HG03097 (cell line): ENCODE measurements around the gene SPG11.
"Not testable (repeated sequence)": the region's sequence is repeated elsewhere in the genome, so short reads cannot be mapped to it uniquely, and the experiment has no call there.

Experiments used
- ATAC-seq: cut with Tn5 transposase; IDR thresholded peaks from one replicate; pipeline ENCODE4 v1.9.1; 2021; ENCODE audit not compliant: unreplicated experiment, low FRiP score

The SPG11 gene, protein sequence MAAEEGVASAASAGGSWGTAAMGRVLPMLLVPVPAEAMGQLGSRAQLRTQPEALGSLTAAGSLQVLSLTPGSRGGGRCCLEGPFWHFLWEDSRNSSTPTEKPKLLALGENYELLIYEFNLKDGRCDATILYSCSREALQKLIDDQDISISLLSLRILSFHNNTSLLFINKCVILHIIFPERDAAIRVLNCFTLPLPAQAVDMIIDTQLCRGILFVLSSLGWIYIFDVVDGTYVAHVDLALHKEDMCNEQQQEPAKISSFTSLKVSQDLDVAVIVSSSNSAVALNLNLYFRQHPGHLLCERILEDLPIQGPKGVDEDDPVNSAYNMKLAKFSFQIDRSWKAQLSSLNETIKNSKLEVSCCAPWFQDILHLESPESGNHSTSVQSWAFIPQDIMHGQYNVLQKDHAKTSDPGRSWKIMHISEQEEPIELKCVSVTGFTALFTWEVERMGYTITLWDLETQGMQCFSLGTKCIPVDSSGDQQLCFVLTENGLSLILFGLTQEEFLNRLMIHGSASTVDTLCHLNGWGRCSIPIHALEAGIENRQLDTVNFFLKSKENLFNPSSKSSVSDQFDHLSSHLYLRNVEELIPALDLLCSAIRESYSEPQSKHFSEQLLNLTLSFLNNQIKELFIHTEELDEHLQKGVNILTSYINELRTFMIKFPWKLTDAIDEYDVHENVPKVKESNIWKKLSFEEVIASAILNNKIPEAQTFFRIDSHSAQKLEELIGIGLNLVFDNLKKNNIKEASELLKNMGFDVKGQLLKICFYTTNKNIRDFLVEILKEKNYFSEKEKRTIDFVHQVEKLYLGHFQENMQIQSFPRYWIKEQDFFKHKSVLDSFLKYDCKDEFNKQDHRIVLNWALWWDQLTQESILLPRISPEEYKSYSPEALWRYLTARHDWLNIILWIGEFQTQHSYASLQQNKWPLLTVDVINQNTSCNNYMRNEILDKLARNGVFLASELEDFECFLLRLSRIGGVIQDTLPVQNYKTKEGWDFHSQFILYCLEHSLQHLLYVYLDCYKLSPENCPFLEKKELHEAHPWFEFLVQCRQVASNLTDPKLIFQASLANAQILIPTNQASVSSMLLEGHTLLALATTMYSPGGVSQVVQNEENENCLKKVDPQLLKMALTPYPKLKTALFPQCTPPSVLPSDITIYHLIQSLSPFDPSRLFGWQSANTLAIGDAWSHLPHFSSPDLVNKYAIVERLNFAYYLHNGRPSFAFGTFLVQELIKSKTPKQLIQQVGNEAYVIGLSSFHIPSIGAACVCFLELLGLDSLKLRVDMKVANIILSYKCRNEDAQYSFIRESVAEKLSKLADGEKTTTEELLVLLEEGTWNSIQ (N-terminal part only)

DNA sequence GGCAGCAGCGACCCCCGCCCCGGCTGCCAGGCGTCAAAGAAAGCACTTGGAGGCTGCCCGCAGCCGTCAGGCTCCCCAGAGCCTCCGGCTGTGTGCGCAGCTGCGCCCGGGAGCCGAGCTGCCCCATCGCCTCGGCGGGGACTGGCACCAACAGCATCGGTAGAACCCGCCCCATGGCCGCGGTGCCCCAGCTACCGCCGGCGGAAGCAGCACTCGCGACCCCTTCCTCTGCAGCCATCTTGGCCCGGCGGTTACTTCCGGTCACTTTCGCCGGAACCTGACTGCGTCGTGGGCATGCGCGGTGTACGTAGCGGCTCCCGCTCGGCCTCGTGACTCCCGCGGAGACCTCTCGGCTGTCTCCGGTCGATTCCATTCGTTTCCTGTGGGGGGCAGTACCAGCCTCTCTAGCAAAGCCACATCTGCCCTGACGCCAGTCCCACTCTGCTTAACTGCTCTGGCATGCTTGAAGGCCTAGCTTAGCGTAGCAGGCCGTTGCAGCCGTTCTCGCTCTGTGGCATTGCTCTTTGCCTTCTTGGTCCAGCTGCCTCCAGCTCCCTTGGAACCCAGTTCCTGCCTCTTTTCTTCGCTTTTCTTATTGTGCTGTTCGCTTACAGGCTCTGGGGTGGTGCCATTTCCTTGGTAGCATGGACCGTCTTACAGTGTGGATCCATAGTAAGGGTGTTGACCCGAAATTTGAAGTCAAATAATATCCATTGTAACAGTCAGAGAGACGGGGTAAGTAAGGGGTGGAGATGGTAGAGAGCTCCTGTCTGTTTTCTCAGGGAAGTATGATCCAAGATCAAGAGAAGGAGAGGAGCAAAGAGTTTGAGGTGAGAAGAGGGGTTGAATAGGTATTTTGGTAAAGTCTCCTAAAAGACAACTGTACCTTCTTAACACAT lies at the start of gene SPG11:
TSS of gene SPG11 (minus strand) at position 253 of the 899 bp plus-strand sequence. CDS start at position 238, 15 bp downstream.
- peak; percentile 75 for ATAC-seq

DNA sequence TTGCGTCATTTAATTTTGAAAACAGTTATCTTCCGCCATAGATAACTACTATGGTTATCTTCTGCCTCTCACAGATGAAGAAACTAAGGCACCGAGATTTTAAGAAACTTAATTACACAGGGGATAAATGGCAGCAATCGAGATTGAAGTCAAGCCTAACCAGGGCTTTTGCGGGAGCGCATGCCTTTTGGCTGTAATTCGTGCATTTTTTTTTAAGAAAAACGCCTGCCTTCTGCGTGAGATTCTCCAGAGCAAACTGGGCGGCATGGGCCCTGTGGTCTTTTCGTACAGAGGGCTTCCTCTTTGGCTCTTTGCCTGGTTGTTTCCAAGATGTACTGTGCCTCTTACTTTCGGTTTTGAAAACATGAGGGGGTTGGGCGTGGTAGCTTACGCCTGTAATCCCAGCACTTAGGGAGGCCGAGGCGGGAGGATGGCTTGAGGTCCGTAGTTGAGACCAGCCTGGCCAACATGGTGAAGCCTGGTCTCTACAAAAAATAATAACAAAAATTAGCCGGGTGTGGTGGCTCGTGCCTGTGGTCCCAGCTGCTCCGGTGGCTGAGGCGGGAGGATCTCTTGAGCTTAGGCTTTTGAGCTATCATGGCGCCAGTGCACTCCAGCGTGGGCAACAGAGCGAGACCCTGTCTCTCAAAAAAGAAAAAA lies 49.0 kb upstream of the SPG11 start:
- ATAC-seq: no peak

DNA sequence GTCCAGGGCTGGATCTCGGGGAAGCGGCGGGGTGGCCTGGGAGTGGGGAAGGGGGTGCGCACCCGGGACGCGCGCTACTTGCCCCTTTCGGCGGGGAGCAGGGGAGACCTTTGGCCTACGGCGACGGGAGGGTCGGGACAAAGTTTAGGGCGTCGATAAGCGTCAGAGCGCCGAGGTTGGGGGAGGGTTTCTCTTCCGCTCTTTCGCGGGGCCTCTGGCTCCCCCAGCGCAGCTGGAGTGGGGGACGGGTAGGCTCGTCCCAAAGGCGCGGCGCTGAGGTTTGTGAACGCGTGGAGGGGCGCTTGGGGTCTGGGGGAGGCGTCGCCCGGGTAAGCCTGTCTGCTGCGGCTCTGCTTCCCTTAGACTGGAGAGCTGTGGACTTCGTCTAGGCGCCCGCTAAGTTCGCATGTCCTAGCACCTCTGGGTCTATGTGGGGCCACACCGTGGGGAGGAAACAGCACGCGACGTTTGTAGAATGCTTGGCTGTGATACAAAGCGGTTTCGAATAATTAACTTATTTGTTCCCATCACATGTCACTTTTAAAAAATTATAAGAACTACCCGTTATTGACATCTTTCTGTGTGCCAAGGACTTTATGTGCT lies 48.4 kb upstream of the SPG11 start:
- ATAC-seq: peak; percentile 19

DNA sequence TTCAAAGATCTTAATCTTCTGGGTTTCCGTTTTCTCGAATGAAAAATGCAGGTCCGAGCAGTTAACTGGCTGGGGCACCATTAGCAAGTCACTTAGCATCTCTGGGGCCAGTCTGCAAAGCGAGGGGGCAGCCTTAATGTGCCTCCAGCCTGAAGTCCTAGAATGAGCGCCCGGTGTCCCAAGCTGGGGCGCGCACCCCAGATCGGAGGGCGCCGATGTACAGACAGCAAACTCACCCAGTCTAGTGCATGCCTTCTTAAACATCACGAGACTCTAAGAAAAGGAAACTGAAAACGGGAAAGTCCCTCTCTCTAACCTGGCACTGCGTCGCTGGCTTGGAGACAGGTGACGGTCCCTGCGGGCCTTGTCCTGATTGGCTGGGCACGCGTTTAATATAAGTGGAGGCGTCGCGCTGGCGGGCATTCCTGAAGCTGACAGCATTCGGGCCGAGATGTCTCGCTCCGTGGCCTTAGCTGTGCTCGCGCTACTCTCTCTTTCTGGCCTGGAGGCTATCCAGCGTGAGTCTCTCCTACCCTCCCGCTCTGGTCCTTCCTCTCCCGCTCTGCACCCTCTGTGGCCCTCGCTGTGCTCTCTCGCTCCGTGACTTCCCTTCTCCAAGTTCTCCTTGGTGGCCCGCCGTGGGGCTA lies 47.8 kb upstream of the SPG11 start, which contains the start of the genes B2M and PATL2:
TSS of gene B2M (plus strand) at position 422 of the 647 bp plus-strand sequence. CDS start at position 452, 30 bp downstream.
TSS of gene PATL2 (minus strand) at position 228 of the 647 bp plus-strand sequence. CDS start 34,833 bp downstream, outside the sequence.
- ATAC-seq: peak; percentile 77

DNA sequence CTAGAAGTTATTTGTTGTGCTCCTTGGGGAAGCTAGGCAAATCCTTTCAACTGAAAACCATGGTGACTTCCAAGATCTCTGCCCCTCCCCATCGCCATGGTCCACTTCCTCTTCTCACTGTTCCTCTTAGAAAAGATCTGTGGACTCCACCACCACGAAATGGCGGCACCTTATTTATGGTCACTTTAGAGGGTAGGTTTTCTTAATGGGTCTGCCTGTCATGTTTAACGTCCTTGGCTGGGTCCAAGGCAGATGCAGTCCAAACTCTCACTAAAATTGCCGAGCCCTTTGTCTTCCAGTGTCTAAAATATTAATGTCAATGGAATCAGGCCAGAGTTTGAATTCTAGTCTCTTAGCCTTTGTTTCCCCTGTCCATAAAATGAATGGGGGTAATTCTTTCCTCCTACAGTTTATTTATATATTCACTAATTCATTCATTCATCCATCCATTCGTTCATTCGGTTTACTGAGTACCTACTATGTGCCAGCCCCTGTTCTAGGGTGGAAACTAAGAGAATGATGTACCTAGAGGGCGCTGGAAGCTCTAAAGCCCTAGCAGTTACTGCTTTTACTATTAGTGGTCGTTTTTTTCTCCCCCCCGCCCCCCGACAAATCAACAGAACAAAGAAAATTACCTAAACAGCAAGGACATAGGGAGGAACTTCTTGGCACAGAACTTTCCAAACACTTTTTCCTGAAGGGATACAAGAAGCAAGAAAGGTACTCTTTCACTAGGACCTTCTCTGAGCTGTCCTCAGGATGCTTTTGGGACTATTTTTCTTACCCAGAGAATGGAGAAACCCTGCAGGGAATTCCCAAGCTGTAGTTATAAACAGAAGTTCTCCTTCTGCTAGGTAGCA lies 47.0 kb upstream of the SPG11 start:
- ATAC-seq: no peak

DNA sequence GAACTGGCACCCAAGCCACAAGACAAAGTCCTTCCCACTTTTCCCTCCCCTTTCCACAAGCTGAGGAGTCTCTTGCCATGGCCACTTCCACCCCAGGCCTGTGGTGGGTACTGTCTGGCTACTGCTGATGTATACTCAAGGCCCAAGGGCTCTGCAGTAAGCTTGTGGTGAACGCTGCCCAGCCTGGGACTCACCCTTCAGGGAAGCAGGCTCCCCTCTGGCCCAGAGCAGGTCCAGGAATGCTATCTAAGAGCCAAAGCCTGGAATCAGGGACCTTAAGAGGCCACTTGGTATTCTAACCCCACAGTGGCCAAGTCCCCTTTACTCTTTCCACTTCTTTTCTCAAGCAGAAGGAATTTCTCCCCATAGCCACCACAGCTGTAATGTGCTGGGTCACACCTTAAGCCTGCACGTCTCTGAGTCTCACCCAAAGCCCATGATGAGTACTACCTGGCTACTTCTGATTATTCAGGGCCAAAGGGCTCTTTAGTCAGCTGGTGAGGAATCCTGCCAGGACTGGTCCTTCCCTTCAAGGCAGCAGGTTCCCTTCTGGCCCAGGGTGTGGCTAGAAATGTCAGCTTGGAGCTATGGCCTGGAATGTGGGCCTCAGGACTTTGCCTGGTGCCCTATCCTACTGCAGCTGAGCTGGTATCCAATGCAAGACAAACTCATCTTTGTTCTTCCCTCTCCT lies 43.6 kb upstream of the SPG11 start:
- ATAC-seq: no peak

DNA sequence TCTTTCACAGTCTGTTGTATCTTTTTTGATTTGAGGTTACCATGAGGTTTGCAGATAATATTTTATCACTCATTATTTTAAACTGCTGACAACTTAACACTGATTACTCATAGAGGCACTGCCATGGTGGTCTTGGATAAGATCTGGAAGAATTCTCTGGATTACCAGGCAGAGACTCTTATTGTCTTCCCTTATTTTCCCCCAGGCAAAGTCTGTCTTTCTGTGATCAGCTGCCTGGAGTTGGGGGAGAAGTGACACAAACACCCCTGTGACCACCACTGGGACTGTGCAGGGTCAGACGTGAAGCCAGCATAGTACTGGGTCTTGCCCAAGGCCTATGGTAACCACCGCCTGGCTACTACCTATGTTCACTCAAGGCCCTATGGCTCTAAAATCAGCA lies 42.9 kb upstream of the SPG11 start:
- no peak for ATAC-seq

DNA sequence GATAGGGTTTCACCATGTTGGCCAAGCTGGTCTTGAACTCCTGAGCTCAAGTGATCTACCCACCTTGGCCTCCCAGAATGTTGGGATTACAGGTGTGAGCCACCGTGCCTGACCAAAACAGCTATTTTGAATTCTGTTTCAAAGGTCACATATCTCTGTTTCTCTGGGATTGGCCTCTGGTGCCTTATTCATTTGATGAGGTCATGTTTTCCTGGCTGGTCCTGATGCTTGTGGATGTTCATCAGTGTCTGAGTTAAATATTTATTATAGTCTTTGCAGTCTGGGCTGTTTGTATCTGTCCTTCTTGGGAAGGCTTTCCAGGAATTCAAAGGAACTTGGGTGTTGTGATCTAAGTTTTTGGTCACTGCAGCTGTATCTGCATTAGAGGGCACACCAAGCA lies 42.5 kb upstream of the SPG11 start:
- no peak for ATAC-seq

DNA sequence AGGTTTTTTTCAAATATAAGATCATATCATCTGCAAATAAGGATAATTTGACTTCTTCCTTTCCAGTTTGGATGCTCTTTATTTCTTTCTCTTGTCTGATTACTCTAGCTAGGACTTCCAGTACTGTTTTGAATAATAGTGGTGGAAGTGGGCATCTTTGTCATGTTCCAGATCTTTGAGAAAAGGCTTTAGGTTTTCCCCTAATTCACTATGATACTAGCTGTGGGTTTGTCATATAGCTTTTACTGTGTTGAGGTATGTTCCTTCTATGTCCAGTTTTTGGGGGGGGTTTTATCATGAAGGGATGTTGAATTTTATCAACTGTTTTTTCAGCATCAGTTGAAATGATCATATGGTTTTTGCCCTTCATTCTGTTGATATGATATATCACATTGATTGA lies 37.2 kb upstream of the SPG11 start:
- ATAC-seq: not testable (repeated sequence)

DNA sequence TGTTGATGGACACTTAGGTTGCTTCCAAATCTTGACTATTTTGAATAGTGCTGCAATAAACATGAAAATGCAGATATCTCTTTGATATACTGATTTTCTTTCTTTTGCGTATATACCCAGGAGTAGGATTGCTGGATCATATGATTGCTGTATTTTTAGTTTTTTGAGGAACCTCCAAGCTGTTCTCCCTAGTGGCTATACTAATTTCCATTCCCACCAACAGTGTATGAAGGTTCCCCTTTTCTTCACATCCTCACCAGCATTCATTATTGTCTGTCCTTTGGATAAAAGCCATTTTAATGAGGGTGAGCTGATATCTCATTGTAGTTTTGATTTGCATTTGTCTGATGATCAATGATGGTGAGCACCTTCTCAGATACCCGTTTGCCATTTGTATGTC lies 35.2 kb upstream of the SPG11 start:
- no peak for ATAC-seq

DNA sequence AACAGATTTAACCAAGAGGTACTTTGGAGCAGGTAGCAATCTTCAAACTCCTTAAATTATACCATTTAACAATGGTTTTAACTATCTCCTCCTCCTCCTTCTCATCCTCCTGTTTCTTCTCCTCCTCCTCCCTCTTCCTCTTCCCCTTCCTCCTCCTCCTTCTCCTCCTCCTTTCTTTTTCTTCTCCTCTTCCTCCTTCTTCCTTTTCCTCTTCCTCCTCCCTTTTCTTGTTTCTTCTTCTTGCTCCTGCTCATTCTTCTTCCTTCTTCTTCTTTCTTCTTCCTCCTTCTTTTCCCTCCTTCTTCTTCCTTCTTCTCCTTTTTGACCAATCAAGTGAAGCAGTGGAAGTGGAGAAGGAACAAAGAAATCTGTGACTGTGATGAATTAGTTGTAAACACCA lies 33.6 kb upstream of the SPG11 start:
- no peak for ATAC-seq

DNA sequence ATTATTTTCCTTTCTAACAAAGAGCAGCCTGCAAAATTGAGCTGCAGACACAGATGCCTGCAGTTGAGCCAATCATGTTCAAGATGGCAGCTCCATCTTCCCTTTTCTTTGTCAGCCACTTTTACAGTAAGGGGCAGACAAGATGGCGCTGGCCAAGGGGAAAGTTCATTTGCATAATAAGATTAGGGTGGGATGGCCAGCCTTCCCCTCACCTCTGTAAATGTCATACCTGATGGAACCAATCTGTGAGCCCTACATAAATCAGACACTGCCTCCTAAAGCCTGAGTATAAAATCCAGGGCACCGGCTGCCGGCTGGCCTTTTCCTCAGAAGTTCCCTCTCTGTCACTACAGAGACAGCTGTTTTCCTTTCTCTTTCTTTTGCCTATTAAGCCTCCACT lies 31.8 kb upstream of the SPG11 start:
- ATAC-seq: no peak

DNA sequence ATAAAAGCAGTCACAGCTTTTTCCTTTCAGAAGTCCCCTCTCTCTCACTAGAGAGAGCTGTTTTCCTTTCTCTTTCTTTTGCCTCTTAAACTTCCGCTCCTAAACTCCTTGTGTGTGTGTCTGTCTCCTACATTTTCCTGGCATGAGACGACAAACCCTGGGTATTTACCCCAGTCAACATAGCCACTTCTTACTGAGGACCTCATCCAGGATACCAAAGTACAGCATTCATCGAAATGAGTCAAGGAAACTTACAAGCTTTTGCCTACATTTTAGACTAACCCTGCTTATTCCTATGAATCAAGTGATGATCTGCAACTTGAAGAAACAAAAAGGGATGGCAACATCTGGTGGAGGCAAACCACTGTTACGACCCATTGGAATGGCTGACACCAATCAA lies 31.0 kb upstream of the SPG11 start:
- no peak for ATAC-seq

DNA sequence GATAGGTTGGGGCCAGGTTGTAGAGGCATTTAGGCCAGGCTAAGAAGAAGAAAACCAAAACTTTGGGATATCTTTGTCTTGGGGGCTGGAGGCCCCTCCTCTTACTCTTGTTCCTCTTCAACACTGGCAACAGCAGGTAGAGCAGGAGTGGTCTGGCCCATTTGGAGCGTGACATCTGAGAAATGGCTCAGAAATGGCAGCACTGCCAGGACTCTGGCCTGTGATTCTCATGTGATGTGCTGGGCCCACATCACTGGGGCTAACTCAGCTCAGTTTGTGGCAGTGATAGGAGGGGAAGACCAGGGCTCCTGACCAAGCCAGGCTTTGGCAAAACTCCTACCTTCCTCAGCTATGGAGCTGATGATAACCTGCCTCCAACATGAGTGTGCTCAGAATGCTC lies 29.2 kb upstream of the SPG11 start:
- ATAC-seq: no peak

DNA sequence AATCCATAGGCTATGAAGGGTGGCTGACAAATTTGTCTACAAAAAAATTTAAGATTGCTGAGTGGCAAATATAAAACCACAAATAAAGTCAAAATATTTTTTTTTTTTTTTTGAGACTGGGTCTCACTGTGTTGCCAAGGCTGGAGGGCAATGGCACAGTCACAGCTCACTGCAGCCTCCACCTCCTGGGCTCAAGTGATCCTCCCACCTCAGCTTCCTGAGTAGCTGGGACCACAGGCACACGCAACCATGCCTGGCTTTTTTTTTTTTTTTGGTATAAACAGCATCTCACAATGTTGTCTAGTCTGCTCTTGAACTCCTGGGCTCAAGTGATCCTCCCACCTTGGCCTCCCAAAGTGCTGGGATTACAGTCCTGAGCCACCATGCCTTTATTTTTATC lies 26.8 kb upstream of the SPG11 start:
- not testable (repeated sequence) for ATAC-seq

DNA sequence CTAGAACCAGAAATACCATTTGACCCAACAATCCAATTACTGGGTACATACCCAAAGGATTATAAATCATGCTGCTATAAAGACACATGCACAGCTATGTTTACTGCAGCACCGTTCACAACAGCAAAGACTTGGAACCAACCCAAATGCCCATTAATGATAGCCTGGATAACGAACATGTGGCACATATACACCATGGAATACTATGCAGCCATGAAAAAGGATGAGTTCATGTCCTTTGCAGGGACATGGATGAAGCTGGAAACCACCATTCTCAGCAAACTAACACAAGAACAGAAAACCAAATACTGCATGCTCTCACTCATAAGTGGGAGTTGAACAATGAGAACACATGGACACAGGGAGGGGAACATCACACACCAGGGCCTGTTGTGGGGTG lies 25.9 kb upstream of the SPG11 start:
- not testable (repeated sequence) for ATAC-seq
